HEK293 (cell line): ENCODE results near the gene MLPH.

Source experiments
- CTCF ChIA-PET: fragments of 350-600 bp; formaldehyde crosslinking; extraction: SDS; loops from one replicate; lab custom pipeline; 2021; ENCODE audit warnings: antibody characterized with exemption; lab: Yijun Ruan, JAX
- POLR2A ChIA-PET: fragments of 300-600 bp; formaldehyde crosslinking; extraction: SDS; loops from one replicate; lab custom pipeline; 2020; ENCODE audit warnings: antibody characterized with exemption, inconsistent platforms; lab: Yijun Ruan, JAX
- H3K27ac ChIP-seq: fragments of 200-500 bp; sonication (Bioruptor generic); 2 replicates; pipeline ENCODE4 v1.5.1; 2014; ENCODE audit warnings: low read depth, low read length, control low read depth, inconsistent platforms; ENCODE audit errors: extremely low read depth
- H3K36me3 ChIP-seq, 2 experiments: fragments of 200-500 bp in 1 of 2; sonication (Bioruptor generic) in 1 of 2; 1 replicate in 1 of 2; 2 replicates in 1 of 2; pipeline ENCODE4 v1.5.1; 2014 to 2017; ENCODE audit warnings: inconsistent platforms in 2 of 2, low read length in 2 of 2; ENCODE audit not compliant: control insufficient read depth in 2 of 2, insufficient read depth in 1 of 2
- H3K4me1 ChIP-seq: fragments of 200-500 bp; sonication (Bioruptor generic); 2 replicates; pipeline ENCODE4 v1.5.1; 2014; ENCODE audit warnings: mild to moderate bottlenecking, low read length, inconsistent platforms; ENCODE audit not compliant: control insufficient read depth, insufficient read depth
- H3K4me3 ChIP-seq: 2 replicates; pipeline ENCODE4 v1.5.1; 2011; ENCODE audit warnings: low read depth, mild to moderate bottlenecking, control low read depth, low read length, moderate library complexity
- H3K9me3 ChIP-seq: fragments of 200-500 bp; sonication (Bioruptor generic); 2 replicates; pipeline ENCODE4 v1.5.1; 2014; ENCODE audit warnings: low read depth, low read length, inconsistent platforms; ENCODE audit not compliant: control insufficient read depth, insufficient read depth
- ATF2 ChIP-seq: fragments of 450-650 bp; formaldehyde crosslinking; IDR thresholded peaks from 2 replicates; pipeline ENCODE4 v1.5.1; 2016; ENCODE audit warnings: missing biosample characterization, missing genetic modification characterization, low read depth
- BCL11A ChIP-seq: fragments of 450-650 bp; formaldehyde crosslinking; IDR thresholded peaks from 2 replicates; pipeline ENCODE4 v1.5.1; 2016; ENCODE audit warnings: low read depth, missing biosample characterization, missing genetic modification characterization
- EGR2 ChIP-seq: fragments of 450-650 bp; formaldehyde crosslinking; IDR thresholded peaks from 2 replicates; pipeline ENCODE4 v1.5.1; 2016; ENCODE audit warnings: low read depth, missing biosample characterization, missing genetic modification characterization
- HOXC10 ChIP-seq: sonication (generic); formaldehyde crosslinking; IDR thresholded peaks from 2 replicates; pipeline ENCODE4 v1.8.1; 2023; ENCODE audit warnings: mild to moderate bottlenecking, missing genetic modification reagents
- PRDM4 ChIP-seq: fragments of 450-650 bp; formaldehyde crosslinking; IDR thresholded peaks from 2 replicates; pipeline ENCODE4 v1.5.1; 2017; ENCODE audit warnings: missing biosample characterization, missing genetic modification characterization
- SETDB1 ChIP-seq: IDR thresholded peaks from one replicate; pipeline ENCODE4 v1.6.1; 2017; ENCODE audit warnings: mild to moderate bottlenecking, low read length, moderate library complexity, mixed read lengths; ENCODE audit not compliant: insufficient read length
- ZBTB17 ChIP-seq: fragments of 450-650 bp; formaldehyde crosslinking; IDR thresholded peaks from 2 replicates; pipeline ENCODE4 v1.5.1; 2016; ENCODE audit warnings: missing biosample characterization, missing genetic modification characterization
- ZBTB49 ChIP-seq: fragments of 450-650 bp; formaldehyde crosslinking; IDR thresholded peaks from 2 replicates; pipeline ENCODE4 v1.5.1; 2016; ENCODE audit warnings: missing biosample characterization, missing genetic modification characterization, low read depth
- ZFP37 ChIP-seq: fragments of 450-650 bp; formaldehyde crosslinking; IDR thresholded peaks from 2 replicates; pipeline ENCODE4 v1.5.1; 2016; ENCODE audit warnings: missing biosample characterization, missing genetic modification characterization
- ZFP69B ChIP-seq: fragments of 450-650 bp; formaldehyde crosslinking; IDR thresholded peaks from 2 replicates; pipeline ENCODE4 v1.5.1; 2016; ENCODE audit warnings: missing biosample characterization, missing genetic modification characterization
- ZNF174 ChIP-seq: fragments of 450-650 bp; formaldehyde crosslinking; IDR thresholded peaks from 2 replicates; pipeline ENCODE4 v1.5.0; 2017; ENCODE audit warnings: missing biosample characterization, mild to moderate bottlenecking, missing genetic modification characterization
- ZNF175 ChIP-seq: fragments of 450-650 bp; formaldehyde crosslinking; IDR thresholded peaks from 2 replicates; pipeline ENCODE4 v1.5.1; 2016; ENCODE audit warnings: missing biosample characterization, missing genetic modification characterization
- ZNF211 ChIP-seq: fragments of 450-650 bp; formaldehyde crosslinking; IDR thresholded peaks from 2 replicates; pipeline ENCODE4 v1.5.1; 2016; ENCODE audit warnings: low read depth, missing biosample characterization, missing genetic modification characterization
- ZNF280C ChIP-seq: fragments of 450-650 bp; formaldehyde crosslinking; IDR thresholded peaks from 2 replicates; pipeline ENCODE4 v1.5.1; 2016; ENCODE audit warnings: missing biosample characterization, missing genetic modification characterization
- ZNF302 ChIP-seq: fragments of 450-650 bp; formaldehyde crosslinking; IDR thresholded peaks from 2 replicates; pipeline ENCODE4 v1.5.1; 2016; ENCODE audit warnings: missing biosample characterization, missing genetic modification characterization, low read depth
- ZNF391 ChIP-seq: fragments of 450-650 bp; formaldehyde crosslinking; IDR thresholded peaks from 2 replicates; pipeline ENCODE4 v1.5.1; 2016; ENCODE audit warnings: low read depth, missing biosample characterization, missing genetic modification characterization, borderline replicate concordance
- ZNF423 ChIP-seq: fragments of 450-650 bp; formaldehyde crosslinking; IDR thresholded peaks from 2 replicates; pipeline ENCODE4 v1.5.1; 2016; ENCODE audit warnings: missing biosample characterization, missing genetic modification characterization
- ZNF521 ChIP-seq: fragments of 450-650 bp; formaldehyde crosslinking; IDR thresholded peaks from 2 replicates; pipeline ENCODE4 v1.5.1; 2017; ENCODE audit warnings: missing biosample characterization, mild to moderate bottlenecking, missing genetic modification characterization
- ZNF529 ChIP-seq: fragments of 450-650 bp; formaldehyde crosslinking; IDR thresholded peaks from 2 replicates; pipeline ENCODE4 v1.5.1; 2017; ENCODE audit warnings: missing genetic modification characterization, missing biosample characterization; ENCODE audit not compliant: insufficient replicate concordance
- ZNF544 ChIP-seq: fragments of 450-650 bp; formaldehyde crosslinking; IDR thresholded peaks from 2 replicates; pipeline ENCODE4 v1.5.0; 2017; ENCODE audit warnings: missing biosample characterization, missing genetic modification characterization
- ZNF558 ChIP-seq: fragments of 450-650 bp; formaldehyde crosslinking; IDR thresholded peaks from 2 replicates; pipeline ENCODE4 v1.5.1; 2016; ENCODE audit warnings: missing biosample characterization, missing genetic modification characterization
- ZNF624 ChIP-seq: fragments of 450-650 bp; formaldehyde crosslinking; IDR thresholded peaks from 2 replicates; pipeline ENCODE4 v1.5.1; 2017; ENCODE audit warnings: missing biosample characterization, missing genetic modification characterization
- ZNF654 ChIP-seq: fragments of 450-650 bp; formaldehyde crosslinking; IDR thresholded peaks from 2 replicates; pipeline ENCODE4 v1.5.1; 2016; ENCODE audit warnings: low read depth, missing biosample characterization, missing genetic modification characterization
- ZNF837 ChIP-seq: fragments of 450-650 bp; formaldehyde crosslinking; IDR thresholded peaks from 2 replicates; pipeline ENCODE4 v1.5.1; 2016; ENCODE audit warnings: missing biosample characterization, missing genetic modification characterization

The MLPH gene

GRCh38 chr2:237536083-237536415 is 49.0 kb downstream of the MLPH start:
- no peaks in the 10 kb centered on the region for H3K4me1 ChIP-seq
- no peak for TF ChIP-seq ZNF280C (tag by site-specific recombination)
- no peak for TF ChIP-seq ATF2 (tag by site-specific recombination)
- TF ChIP-seq ZNF175 = no peak
- TF ChIP-seq SETDB1 = no peak
- TF ChIP-seq ZNF558 (tag by site-specific recombination) = no peak
- TF ChIP-seq ZNF529 = no peak
- no peak for TF ChIP-seq ZNF654 (tag by site-specific recombination)
- no peak for TF ChIP-seq ZNF521
- no peak for TF ChIP-seq ZNF544 (tag by site-specific recombination)
- TF ChIP-seq, all 188 proteins: peak for 0
- Histone ChIP-seq H3K4me3 (no peak overlapping the region), H3K36me3 (no peaks in the 10 kb centered on the region), H3K27ac (no peak overlapping the region), H3K9me3 (no peaks in the 10 kb centered on the region)
- ChIA-PET CTCF (interaction anchor here (1.0 kb wide), 1 partner anchor 23 kb away, joined by 4 read pairs; no protein-coding TSS in a partner anchor), POLR2A (no interaction called here)

GRCh38 chr2:237536617-237537016 is 49.6 kb downstream of the MLPH start:
- CTCF ChIA-PET = no interaction called here
- Histone ChIP-seq H3K9me3 (no peaks in the 10 kb centered on the region), H3K27ac (no peak overlapping the region), H3K36me3 (no peaks in the 10 kb centered on the region), H3K4me1 (no peaks in the 10 kb centered on the region), H3K4me3 (no peak overlapping the region)
- TF ChIP-seq ZNF302 (tag by site-specific recombination) = no peak
- TF ChIP-seq BCL11A (tag by site-specific recombination) = no peak
- no peak for TF ChIP-seq EGR2 (tag by site-specific recombination)
- TF ChIP-seq ZFP37 (tag by site-specific recombination) = no peak
- POLR2A ChIA-PET = no interaction called here

- H3K4me3 ChIP-seq = no peak overlapping the region
- ChIA-PET POLR2A (no interaction called here), CTCF (interaction anchor here (0.8 to 2.4 kb wide), 3 partner anchors 10 to 34 kb away, joined by 4 to 9 read pairs (median 5); no protein-coding TSS in a partner anchor)
- no peak overlapping the region for H3K27ac ChIP-seq
- no peaks in the 10 kb centered on the region for H3K4me1 ChIP-seq
- H3K36me3 ChIP-seq = no peaks in the 10 kb centered on the region
- no peaks in the 10 kb centered on the region for H3K9me3 ChIP-seq
- no peak for TF ChIP-seq ZBTB17 (tag by site-specific recombination)
- no peak for TF ChIP-seq ZNF391
- no peak for TF ChIP-seq ZFP69B (tag by site-specific recombination)
- TF ChIP-seq ZNF423 (tag by site-specific recombination) = no peak
- TF ChIP-seq ZNF211 (tag by site-specific recombination) = no peak
- no peak for TF ChIP-seq HOXC10
- no peak for TF ChIP-seq ZNF174 (tag by site-specific recombination)
- TF ChIP-seq PRDM4 (tag by site-specific recombination) = no peak
- TF ChIP-seq ZBTB49 (tag by site-specific recombination) = no peak
- no peak for TF ChIP-seq ZNF837 (tag by site-specific recombination)
- no peak for TF ChIP-seq ZNF624 (tag by site-specific recombination)
Measured at GRCh38 chr2:237538001-237538720, 51.1 kb downstream of the MLPH start.
